Lower leg skin (tissue), 3 donors: Measurements from ENCODE around the gene MAPKAPK5.

ENCODE experiments used
- CTCF ChIP-seq, 3 donors: fragments of 450-650 bp; IDR thresholded peaks; one replicate each; pipeline ENCODE4 v1.5.1; 2016; ENCODE audit warnings: antibody characterized with exemption in 3 of 3, mild to moderate bottlenecking in 3 of 3, moderate library complexity in 2 of 3
- POLR2A ChIP-seq, 2 donors: fragments of 450-650 bp; IDR thresholded peaks; one replicate each; pipeline ENCODE4 v1.6.1; 2016 to 2017; ENCODE audit warnings: antibody characterized with exemption in 2 of 2, mild to moderate bottlenecking in 1 of 2, moderate library complexity in 1 of 2

GRCh38 chr12:111893287-111893686 lies 51.3 kb downstream of the MAPKAPK5 start:
- TF ChIP-seq CTCF (IDR thresholded peaks at IDR 0.05) (no peak), POLR2A (IDR thresholded peaks at IDR 0.05) (no peak)
